ENCODE measurements around the gene BSPH1. TPM values are rescaled to one million over a fixed set of nuclear protein-coding genes. Genes with fewer than 3 reads are reported as not detected.

The BSPH1 gene
- total and polyA plus RNA-seq, 2 donors (not counting 1 experiment from before 2014, with no cell fraction given), result not detected

DNA sequence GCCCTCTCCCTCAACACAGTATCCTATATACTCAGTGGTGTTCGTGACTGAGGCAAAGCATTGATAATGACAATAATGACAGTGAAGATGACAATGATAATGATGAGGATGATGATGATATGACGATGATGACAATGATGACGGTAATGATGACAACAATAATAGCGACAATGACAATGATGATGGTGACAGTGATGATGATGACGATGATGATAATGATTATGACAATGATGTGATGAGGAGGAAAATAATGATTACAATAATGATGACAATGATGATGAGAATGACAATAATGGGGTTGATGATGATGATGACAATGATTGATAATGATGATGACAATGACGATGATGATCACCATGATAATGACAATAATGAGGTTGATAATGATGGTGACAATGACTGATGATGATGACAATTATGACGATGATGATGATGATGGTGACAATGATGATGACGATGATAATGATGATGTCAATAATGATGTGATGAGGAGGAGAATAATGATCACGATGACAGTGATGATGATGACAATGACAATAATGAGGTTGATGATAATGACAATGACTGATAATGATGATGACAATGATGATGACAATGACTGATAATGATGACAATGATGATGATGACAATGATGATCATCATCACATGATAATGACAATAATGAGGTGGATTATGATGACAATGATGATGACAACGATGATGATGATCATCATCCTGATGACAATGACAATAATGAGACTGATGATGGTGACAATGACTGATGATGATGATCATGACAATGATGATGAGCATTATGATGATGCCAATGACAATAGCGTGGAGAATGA lies 19.2 kb upstream of the BSPH1 start:
- Histone ChIP-seq H3K27me3 (ENCODE audit: control insufficient read depth, insufficient read depth, low read length) (no peaks in the 10 kb centered on the region), H3K27ac (ENCODE audit: insufficient read depth, low read length) (no peak overlapping the region), H3K4me2 (ENCODE audit: extremely low read depth, insufficient read depth, low read length) (no peak overlapping the region), H3K9ac (ENCODE audit: insufficient read depth, low read length) (no peak overlapping the region), H3K4me1 (ENCODE audit: control insufficient read depth, extremely low read depth, insufficient read depth, low read length) (no peaks in the 10 kb centered on the region), H3K4me3 (replicated peaks in 1 of 4; ENCODE audit: control extremely low read depth in 1 of 4, insufficient read depth in 1 of 4, low read depth in 3 of 4, low read length in 4 of 4) (no peak overlapping the region), H3K36me3 (ENCODE audit: control insufficient read depth, insufficient read depth, low read length) (no peaks in the 10 kb centered on the region), H4K20me1 (ENCODE audit: control insufficient read depth, extremely low read depth, insufficient read depth, low read length) (no peaks in the 10 kb centered on the region), H3K79me2 (ENCODE audit: control insufficient read depth, insufficient read depth, low read length) (no peaks in the 10 kb centered on the region), H2AFZ (ENCODE audit: low read length) (no peak overlapping the region), H3K9me3 (ENCODE audit: control insufficient read depth, insufficient read depth, low read depth, low read length) (no peaks in the 10 kb centered on the region)
- no peak for DNase-seq (ENCODE audit: low read depth in 2 of 2)
- no peak for TF ChIP-seq EZH2 (IDR thresholded peaks at IDR 0.05; ENCODE audit: low read length, missing control alignments)
- TF ChIP-seq, protein P1, sequence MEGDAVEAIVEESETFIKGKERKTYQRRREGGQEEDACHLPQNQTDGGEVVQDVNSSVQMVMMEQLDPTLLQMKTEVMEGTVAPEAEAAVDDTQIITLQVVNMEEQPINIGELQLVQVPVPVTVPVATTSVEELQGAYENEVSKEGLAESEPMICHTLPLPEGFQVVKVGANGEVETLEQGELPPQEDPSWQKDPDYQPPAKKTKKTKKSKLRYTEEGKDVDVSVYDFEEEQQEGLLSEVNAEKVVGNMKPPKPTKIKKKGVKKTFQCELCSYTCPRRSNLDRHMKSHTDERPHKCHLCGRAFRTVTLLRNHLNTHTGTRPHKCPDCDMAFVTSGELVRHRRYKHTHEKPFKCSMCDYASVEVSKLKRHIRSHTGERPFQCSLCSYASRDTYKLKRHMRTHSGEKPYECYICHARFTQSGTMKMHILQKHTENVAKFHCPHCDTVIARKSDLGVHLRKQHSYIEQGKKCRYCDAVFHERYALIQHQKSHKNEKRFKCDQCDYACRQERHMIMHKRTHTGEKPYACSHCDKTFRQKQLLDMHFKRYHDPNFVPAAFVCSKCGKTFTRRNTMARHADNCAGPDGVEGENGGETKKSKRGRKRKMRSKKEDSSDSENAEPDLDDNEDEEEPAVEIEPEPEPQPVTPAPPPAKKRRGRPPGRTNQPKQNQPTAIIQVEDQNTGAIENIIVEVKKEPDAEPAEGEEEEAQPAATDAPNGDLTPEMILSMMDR (conservative IDR thresholded peaks at IDR 0.05 in 1 of 2, IDR thresholded peaks at IDR 0.05 in 1 of 2; ENCODE audit: low read depth in 1 of 2, low read length in 2 of 2), result no peak

DNA sequence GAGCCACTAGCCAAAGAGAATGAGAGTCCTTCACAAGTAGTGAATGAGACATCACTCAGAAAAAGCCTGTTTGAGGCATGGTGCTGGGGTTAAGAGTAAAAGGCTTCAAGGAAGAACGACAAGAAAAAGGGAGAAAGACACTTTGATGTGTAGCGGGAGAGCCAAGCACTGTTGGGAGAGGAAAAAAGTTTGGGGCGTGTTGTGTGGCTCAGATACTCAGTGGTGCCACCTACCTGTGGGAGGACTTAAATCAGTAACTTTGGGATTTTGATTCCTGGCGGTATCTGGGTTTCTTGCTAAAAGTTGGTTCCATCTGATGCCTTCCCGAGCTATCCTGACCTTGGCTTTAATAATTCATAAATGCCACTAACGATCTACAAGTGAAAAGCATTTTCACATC lies 14.8 kb upstream of the BSPH1 start:
- no peak overlapping the region for H2AFZ ChIP-seq (ENCODE audit: low read length)
- TF ChIP-seq, protein P1 (conservative IDR thresholded peaks at IDR 0.05 in 1 of 2, IDR thresholded peaks at IDR 0.05 in 1 of 2; ENCODE audit: low read depth in 1 of 2, low read length in 2 of 2), result no peak
- no peak for TF ChIP-seq EZH2 (IDR thresholded peaks at IDR 0.05; ENCODE audit: low read length, missing control alignments)
- H3K9me3 ChIP-seq (ENCODE audit: control insufficient read depth, insufficient read depth, low read depth, low read length), result no peaks in the 10 kb centered on the region
- no peak overlapping the region for H3K4me2 ChIP-seq (ENCODE audit: extremely low read depth, insufficient read depth, low read length)
- no peaks in the 10 kb centered on the region for H3K79me2 ChIP-seq (ENCODE audit: control insufficient read depth, insufficient read depth, low read length)
- no peaks in the 10 kb centered on the region for H4K20me1 ChIP-seq (ENCODE audit: control insufficient read depth, extremely low read depth, insufficient read depth, low read length)
- no peak for DNase-seq (ENCODE audit: low read depth in 2 of 2)
- H3K27me3 ChIP-seq (ENCODE audit: control insufficient read depth, insufficient read depth, low read length), result no peaks in the 10 kb centered on the region
- no peak overlapping the region for H3K4me3 ChIP-seq (replicated peaks in 1 of 4; ENCODE audit: control extremely low read depth in 1 of 4, insufficient read depth in 1 of 4, low read depth in 3 of 4, low read length in 4 of 4)
- H3K9ac ChIP-seq (ENCODE audit: insufficient read depth, low read length), result no peak overlapping the region
- no peaks in the 10 kb centered on the region for H3K4me1 ChIP-seq (ENCODE audit: control insufficient read depth, extremely low read depth, insufficient read depth, low read length)
- no peak overlapping the region for H3K27ac ChIP-seq (ENCODE audit: insufficient read depth, low read length)
- H3K36me3 ChIP-seq (ENCODE audit: control insufficient read depth, insufficient read depth, low read length), result no peaks in the 10 kb centered on the region

DNA sequence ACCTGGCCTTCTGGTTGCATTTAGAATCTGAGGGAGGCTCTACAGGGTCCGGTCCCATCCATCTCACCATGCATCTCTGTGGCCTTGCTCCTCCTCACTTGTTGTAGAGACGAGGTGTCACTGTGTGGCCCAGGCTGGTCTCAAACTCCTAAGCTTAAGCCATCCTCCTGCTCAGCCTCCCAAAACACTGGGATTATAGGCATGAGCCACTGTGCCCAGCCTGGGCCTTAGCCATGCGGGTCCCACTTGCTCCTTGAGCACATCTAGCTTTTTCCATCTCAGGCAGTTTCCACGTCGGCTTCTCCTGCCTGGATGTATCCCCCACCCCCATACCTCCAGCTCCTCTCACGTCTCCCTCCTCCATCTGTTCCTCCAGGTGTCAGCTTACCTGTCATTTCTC lies 12.3 kb upstream of the BSPH1 start:
- TF ChIP-seq, protein P1 (conservative IDR thresholded peaks at IDR 0.05 in 1 of 2, IDR thresholded peaks at IDR 0.05 in 1 of 2; ENCODE audit: low read depth in 1 of 2, low read length in 2 of 2), result no peak
- no peak for TF ChIP-seq EZH2 (IDR thresholded peaks at IDR 0.05; ENCODE audit: low read length, missing control alignments)
- Histone ChIP-seq H3K27me3 (ENCODE audit: control insufficient read depth, insufficient read depth, low read length) (no peaks in the 10 kb centered on the region), H4K20me1 (ENCODE audit: control insufficient read depth, extremely low read depth, insufficient read depth, low read length) (no peaks in the 10 kb centered on the region), H3K9ac (ENCODE audit: insufficient read depth, low read length) (no peak overlapping the region), H3K9me3 (ENCODE audit: control insufficient read depth, insufficient read depth, low read depth, low read length) (no peaks in the 10 kb centered on the region), H3K79me2 (ENCODE audit: control insufficient read depth, insufficient read depth, low read length) (no peaks in the 10 kb centered on the region), H2AFZ (ENCODE audit: low read length) (no peak overlapping the region), H3K4me2 (ENCODE audit: extremely low read depth, insufficient read depth, low read length) (no peak overlapping the region), H3K4me3 (replicated peaks in 1 of 4; ENCODE audit: control extremely low read depth in 1 of 4, insufficient read depth in 1 of 4, low read depth in 3 of 4, low read length in 4 of 4) (no peak overlapping the region), H3K4me1 (ENCODE audit: control insufficient read depth, extremely low read depth, insufficient read depth, low read length) (no peaks in the 10 kb centered on the region), H3K27ac (ENCODE audit: insufficient read depth, low read length) (no peak overlapping the region), H3K36me3 (ENCODE audit: control insufficient read depth, insufficient read depth, low read length) (no peaks in the 10 kb centered on the region)
- no peak for DNase-seq (ENCODE audit: low read depth in 2 of 2)

Data from fibroblast of lung (primary cell).